Activated T-helper 17 cell treated with anti-CD3 and anti-CD28 coated beads, Interleukin-2, amount 50 U/mL, for 72 hours (primary cell): ENCODE data around the gene YBX1. TPM values are rescaled to one million over a fixed set of nuclear protein-coding genes. Genes with fewer than 3 reads are reported as not detected.

ENCODE experiments used
- ATAC-seq: fragments of 150-1000 bp; cut with Tn5 transposase; replicated peaks from 2 replicates; pipeline ENCODE4 v1.10.0; 2021; ENCODE audit warnings: mild to moderate bottlenecking, moderate library complexity
- H3K27ac Mint-ChIP-seq: one replicate; pipeline ENCODE4 v1.8.0; 2022; ENCODE audit warnings: mixed read lengths
- H3K27me3 Mint-ChIP-seq: one replicate; pipeline ENCODE4 v1.8.0; 2022; ENCODE audit warnings: mixed read lengths
- H3K36me3 Mint-ChIP-seq: one replicate; pipeline ENCODE4 v1.8.0; 2022; ENCODE audit warnings: low read depth, mild to moderate bottlenecking, mixed read lengths
- H3K4me1 Mint-ChIP-seq: one replicate; pipeline ENCODE4 v1.8.0; 2022; ENCODE audit warnings: mixed read lengths
- H3K4me3 Mint-ChIP-seq: one replicate; pipeline ENCODE4 v1.8.0; 2022; ENCODE audit warnings: mild to moderate bottlenecking, mixed read lengths
- H3K9me3 Mint-ChIP-seq: one replicate; pipeline ENCODE4 v1.8.0; 2022; ENCODE audit warnings: mixed read lengths
- total RNA-seq, 2 donors: library from RNA; stranded (reverse); gene quantifications; one replicate each; pipeline ENCODE4 v1.2.3, GENCODE V29; 2022

The YBX1 gene
- total RNA-seq, 2 donors from 2014 or later: 501 to 981 TPM

DNA sequence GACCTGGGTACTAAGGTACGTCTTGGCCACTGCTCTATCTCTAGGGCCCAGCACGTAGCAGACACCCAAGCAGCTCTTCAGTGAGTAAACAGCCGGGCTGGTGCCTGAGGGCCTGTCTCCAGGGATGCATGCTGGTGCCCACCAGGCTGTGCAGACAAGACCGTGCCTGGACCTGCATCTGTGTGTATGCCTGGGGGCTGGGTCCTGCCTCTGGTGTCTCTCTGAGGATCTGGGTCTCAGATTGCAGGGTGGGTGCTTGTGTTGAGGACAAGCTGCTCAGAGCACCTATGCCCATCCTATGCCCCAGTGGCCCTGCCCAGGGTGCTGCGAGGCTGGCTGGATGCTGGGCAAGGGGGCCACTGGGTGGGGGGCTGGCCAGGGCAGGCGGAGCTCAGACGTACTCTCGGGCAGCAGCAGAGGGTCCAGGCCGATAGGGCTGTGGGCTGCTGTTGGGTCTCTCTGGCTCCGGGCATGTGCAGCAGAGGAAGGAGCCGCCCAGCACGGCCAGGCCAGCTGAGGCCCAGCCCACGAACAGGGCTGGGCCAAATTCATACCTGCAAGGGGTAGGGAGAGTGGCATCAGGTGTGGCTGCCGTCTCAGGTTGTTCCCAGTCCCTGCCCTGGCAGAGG, 53.4 kb downstream of the YBX1 start:
- no peak overlapping the region for H3K27ac Mint-ChIP-seq
- peaks cover 5% of the 10 kb centered on the region for H3K4me1 Mint-ChIP-seq
- ATAC-seq: no peak
- no peaks in the 10 kb centered on the region for H3K9me3 Mint-ChIP-seq
- no peaks in the 10 kb centered on the region for H3K36me3 Mint-ChIP-seq
- H3K4me3 Mint-ChIP-seq: no peak overlapping the region
- no peaks in the 10 kb centered on the region for H3K27me3 Mint-ChIP-seq

DNA sequence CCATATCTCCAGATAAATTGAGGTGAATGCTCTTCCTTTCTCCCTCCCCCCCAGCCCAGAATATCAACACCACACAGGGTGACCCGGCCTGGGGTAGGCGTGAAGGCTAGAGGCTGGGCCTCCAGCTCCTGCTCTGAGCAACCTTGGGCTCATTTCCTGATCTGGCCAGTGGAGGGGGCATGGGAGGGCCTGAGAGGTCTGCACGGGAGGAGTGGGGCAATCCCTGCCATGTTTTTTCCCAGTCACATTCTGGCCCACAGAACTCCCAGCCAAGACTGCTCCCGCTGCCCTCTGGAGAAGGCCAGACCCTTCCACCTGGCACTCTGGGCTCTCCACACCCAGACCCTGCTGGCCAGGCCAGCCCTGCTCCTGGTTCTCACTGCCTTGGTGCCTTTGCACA, 53.9 kb downstream of the YBX1 start:
- Mint-ChIP-seq H3K36me3 (no peaks in the 10 kb centered on the region), H3K9me3 (no peaks in the 10 kb centered on the region), H3K27me3 (no peaks in the 10 kb centered on the region), H3K27ac (no peak overlapping the region), H3K4me1 (peaks cover 5% of the 10 kb centered on the region), H3K4me3 (no peak overlapping the region)
- no peak for ATAC-seq

DNA sequence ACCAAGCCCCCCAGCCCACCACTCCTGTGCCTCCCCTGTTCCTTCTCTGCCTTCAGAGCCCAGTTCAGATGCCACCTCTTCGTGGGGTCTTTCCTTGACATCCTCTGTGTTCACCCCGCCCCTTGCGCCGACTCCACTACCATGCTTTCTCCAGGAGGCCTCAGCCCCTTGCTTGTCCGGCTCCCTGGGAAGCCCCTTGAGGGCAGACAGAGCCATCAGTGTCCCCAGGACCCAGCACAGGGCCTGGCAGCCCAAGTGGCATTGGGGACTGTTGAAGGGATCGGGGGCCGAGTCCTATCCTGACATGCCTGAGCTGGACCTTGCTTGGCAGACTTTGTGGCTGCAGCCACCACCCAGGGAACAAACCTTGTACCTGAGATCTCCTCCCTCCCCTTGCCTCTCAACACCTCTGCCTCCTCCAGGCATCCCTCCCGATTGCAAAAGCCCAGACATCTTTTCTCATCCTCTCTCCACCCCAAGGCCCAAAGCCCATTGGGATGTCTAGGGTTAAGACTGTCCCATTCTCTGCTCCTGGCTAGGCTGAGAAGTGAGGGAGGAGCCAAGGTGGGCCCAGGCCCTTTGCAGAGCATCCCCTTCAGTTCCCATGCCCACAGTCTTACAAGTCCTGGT, 54.5 kb downstream of the YBX1 start:
- H3K4me3 Mint-ChIP-seq: no peak overlapping the region
- ATAC-seq: no peak
- H3K27ac Mint-ChIP-seq: peak overlapping the region; percentile 55
- peaks cover 5% of the 10 kb centered on the region for H3K4me1 Mint-ChIP-seq
- no peaks in the 10 kb centered on the region for H3K27me3 Mint-ChIP-seq
- no peaks in the 10 kb centered on the region for H3K9me3 Mint-ChIP-seq
- no peaks in the 10 kb centered on the region for H3K36me3 Mint-ChIP-seq

DNA sequence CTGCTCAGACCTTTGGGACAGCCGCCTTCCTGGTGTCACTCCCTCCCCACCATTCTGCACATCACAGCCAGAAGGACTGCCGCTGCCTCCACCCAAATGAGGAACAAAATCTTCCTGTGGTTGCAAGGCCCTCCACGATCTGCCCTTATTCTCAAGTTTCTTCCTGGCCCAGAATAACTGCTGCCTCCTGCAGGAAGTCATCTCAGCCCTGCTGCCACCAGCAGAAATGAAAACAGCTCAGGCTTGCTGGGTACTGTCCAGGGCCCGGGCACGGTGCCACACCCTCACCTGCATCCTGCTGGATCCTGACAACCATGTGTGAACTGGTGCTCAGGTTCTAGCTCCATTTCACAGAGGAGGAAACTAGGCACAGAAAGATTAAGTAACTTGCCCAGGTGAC, 55.0 kb downstream of the YBX1 start:
- H3K9me3 Mint-ChIP-seq: no peaks in the 10 kb centered on the region
- ATAC-seq: no peak
- H3K27me3 Mint-ChIP-seq: no peaks in the 10 kb centered on the region
- peaks cover 5% of the 10 kb centered on the region for H3K4me1 Mint-ChIP-seq
- no peaks in the 10 kb centered on the region for H3K36me3 Mint-ChIP-seq
- H3K4me3 Mint-ChIP-seq: no peak overlapping the region
- H3K27ac Mint-ChIP-seq: peak overlapping the region; percentile 55

DNA sequence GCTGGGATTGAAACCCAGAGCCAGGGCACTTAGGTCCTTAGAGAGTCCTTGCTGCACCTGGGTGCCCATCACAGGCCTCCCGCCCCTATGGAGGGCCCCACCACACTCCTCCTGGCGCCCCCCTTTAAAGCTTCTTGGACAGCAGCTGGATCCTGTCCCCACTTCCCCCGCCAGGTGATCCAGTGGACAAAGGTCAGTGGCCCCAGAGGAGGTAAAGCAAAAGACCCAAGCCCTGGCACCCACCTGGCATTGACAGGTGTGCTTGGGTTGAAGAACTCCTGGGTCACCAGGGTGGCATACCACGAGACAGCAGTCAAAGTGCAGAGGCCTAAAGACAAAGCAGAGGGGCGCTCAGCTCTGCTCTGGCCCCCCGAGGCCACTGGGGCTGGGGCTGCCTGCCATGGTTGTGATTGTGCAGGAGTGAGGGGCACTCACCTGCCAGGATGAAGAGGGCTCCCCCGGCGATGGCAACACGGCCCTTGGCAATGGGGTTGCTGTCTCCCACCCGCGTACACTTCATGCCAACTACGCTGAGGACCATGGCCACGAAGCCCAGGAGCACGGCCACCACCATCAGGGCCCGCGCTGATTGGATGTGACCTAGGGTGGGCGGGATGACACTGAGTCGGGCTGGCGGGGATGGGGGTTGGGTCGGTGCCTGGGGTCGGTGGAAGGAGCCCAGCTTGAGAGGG, 55.9 kb downstream of the YBX1 start:
- Mint-ChIP-seq H3K9me3 (no peaks in the 10 kb centered on the region), H3K36me3 (no peaks in the 10 kb centered on the region), H3K4me1 (peaks cover 5% of the 10 kb centered on the region), H3K27me3 (no peaks in the 10 kb centered on the region), H3K4me3 (no peak overlapping the region), H3K27ac (no peak overlapping the region)
- no peak for ATAC-seq

DNA sequence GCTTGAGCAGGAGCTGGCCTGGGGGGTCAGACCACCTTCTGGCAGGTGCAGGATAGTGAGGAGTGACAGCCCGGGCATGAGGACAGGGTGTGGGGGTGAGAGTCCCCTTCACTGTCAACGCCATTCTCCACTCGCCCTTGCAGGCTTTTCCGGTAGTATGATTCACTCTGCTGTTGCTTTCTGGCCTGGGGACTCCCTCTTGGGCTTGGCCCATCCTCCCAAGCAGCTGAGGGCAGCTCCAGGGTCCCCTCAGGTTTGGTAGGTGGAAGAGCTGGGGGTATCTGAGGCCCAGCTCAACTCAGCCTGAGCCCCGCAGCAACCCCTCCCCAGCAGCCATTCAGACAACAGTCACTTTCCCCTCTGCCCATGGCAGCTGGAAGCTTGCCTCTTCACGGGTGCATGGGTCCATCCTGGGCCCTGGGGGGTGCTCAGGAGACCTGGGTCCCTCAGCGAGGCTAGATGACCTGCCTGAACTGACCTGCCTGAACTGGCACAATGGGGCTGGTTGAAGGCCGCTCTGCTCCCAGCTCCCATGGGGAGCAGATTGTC, 56.5 kb downstream of the YBX1 start:
- no peaks in the 10 kb centered on the region for H3K9me3 Mint-ChIP-seq
- no peaks in the 10 kb centered on the region for H3K36me3 Mint-ChIP-seq
- peaks cover 5% of the 10 kb centered on the region for H3K4me1 Mint-ChIP-seq
- H3K4me3 Mint-ChIP-seq: no peak overlapping the region
- H3K27ac Mint-ChIP-seq: no peak overlapping the region
- no peaks in the 10 kb centered on the region for H3K27me3 Mint-ChIP-seq
- ATAC-seq: no peak

DNA sequence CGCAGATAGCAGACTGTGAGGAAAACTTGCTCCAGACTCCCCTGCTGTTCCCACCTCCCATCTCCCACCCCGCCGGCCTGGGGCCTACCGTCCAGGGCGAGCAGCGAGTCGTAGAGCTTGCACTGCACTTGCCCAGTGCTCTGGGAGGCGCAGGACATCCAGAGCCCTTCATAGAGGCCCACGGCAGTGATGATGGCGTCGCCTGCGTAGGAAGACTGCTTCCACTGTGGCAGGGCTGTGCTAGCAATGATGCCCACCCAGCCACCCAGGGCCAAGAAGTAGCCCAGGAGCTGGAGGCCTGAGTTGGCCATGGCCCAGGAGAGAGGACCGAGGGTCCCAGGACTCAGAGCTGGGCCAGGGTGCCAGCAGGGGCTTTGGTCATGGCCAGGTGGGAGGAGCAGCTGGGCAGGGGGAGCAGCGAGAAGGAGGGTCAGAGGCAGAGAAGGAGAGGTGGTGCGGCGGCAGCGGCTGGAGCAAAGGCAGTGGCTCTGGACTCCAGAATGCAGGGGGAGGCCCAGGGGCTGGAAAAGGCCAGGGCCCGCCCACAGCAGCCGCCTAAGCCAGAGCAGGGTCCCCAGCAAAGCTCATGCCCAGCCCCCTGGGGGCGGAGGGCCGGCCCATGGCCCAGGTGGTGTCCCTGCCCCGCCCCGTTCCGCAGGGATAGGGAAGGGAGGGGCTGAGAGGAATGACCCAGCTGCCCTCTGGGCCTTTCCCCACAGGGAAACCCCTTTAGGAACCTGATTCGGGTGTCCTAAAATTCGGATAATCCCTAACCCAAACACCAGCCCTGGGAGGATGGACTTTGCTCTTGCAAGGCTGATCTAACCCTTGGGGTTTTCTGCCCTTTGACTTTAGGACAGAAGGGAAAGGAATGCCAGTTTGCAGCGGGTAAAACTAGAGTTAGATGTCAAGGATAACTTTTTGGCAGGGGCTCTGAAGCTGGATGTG, 57.8 kb downstream of the YBX1 start, which contains the start of gene CLDN19:
CLDN19 (minus strand) TSS at position 484 of the 948 bp plus-strand sequence; CDS start at position 311, 173 bp downstream.
- no peak within 1 kb of the TSS for H3K4me3 Mint-ChIP-seq

DNA sequence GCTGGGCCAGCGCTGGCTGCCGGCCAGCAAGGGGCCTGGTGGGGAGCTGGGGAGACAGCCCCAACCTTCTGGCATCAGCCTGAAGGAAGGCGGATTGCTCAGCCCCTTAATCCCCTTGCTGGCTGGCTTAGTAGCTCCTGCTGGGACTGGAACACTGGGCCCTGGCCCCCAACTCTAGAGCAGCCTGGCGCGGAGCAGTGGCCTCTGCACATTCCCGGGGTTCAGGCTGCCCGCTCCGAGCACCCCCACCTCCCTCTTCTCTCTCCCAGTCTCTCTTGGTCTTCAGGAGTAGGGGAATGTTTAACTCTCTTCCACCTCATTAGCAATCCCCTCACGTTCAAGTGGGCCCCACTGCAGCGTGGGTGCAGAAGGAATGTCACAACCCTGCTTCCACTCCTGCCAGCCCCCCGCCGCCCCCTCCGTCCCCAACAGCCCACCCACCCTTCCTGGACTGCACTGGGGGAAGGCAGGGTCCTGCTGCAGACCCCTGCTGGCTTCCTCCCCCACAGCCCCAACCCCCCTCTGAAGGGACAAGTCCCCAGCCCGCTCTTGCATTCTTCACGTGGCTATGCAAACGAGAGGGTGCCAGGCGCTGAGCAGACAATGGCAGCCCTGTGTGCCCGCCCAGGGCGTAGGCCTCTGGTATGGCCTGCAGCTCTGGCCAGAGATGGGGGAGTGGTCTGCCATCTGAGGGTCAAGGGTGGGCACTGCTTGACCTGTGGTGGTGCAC, 58.8 kb downstream of the YBX1 start:
- H3K4me1 Mint-ChIP-seq: peaks cover 5% of the 10 kb centered on the region
- H3K36me3 Mint-ChIP-seq: peaks cover 6% of the 10 kb centered on the region
- H3K4me3 Mint-ChIP-seq: no peak overlapping the region
- H3K9me3 Mint-ChIP-seq: no peaks in the 10 kb centered on the region
- H3K27me3 Mint-ChIP-seq: no peaks in the 10 kb centered on the region
- H3K27ac Mint-ChIP-seq: no peak overlapping the region
- no peak for ATAC-seq

More for the DNA sequence above, 57.8 kb downstream of the YBX1 start, which contains the start of gene CLDN19:
- Mint-ChIP-seq H3K4me1 (peaks cover 5% of the 10 kb centered on the region), H3K27ac (no peak within 1 kb of the TSS), H3K36me3 (no peaks in the 10 kb centered on the region), H3K9me3 (no peaks in the 10 kb centered on the region), H3K27me3 (no peaks in the 10 kb centered on the region)
- no peak for ATAC-seq

DNA sequence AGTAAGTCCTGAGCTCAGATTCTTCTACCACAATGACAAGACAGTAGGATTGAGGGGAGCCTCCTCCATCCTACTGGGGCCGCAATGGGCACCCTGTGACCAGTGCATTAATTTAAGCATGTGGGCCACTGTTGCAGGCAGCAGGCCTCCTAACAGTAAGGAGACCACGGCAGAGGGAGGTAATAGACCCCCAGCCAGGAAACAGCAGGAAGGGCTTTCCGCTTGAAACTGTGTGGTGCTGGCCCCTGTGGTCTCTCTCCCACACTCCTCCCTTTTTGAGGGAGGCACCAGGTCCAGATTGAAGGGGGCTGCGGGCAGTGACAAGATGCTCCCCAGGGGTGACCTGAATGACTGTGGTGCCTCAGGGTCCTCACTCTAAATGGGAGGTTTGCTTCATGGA, 59.5 kb downstream of the YBX1 start:
- ATAC-seq: no peak
- H3K36me3 Mint-ChIP-seq: peaks cover 12% of the 10 kb centered on the region
- H3K27me3 Mint-ChIP-seq: no peaks in the 10 kb centered on the region
- H3K4me1 Mint-ChIP-seq: peaks cover 5% of the 10 kb centered on the region
- no peaks in the 10 kb centered on the region for H3K9me3 Mint-ChIP-seq
- H3K4me3 Mint-ChIP-seq: no peak overlapping the region
- H3K27ac Mint-ChIP-seq: no peak overlapping the region

DNA sequence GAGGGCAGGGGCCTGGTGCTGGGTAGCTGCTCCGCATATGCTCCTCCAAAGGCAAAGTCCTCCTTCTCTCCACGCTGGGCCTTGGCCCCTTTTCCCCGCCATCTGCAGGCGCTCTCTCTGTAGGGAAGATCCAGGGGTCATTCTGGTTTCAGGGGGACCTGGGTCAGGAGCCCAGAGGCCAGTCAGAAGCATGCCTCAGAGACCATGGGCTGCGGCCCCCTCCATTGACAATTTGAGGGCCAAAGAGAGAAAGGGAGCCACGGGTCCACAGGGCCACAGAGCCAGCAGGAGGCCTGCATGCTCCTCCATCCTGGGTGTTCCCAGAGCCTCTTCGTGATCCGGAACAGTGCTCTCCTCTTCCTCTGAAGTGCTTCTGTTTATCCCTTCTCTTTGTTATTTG, 59.9 kb downstream of the YBX1 start:
- ATAC-seq: no peak
- Mint-ChIP-seq H3K27me3 (no peaks in the 10 kb centered on the region), H3K9me3 (no peaks in the 10 kb centered on the region), H3K36me3 (peaks cover 14% of the 10 kb centered on the region), H3K4me3 (no peak overlapping the region), H3K27ac (no peak overlapping the region), H3K4me1 (peaks cover 3% of the 10 kb centered on the region)

DNA sequence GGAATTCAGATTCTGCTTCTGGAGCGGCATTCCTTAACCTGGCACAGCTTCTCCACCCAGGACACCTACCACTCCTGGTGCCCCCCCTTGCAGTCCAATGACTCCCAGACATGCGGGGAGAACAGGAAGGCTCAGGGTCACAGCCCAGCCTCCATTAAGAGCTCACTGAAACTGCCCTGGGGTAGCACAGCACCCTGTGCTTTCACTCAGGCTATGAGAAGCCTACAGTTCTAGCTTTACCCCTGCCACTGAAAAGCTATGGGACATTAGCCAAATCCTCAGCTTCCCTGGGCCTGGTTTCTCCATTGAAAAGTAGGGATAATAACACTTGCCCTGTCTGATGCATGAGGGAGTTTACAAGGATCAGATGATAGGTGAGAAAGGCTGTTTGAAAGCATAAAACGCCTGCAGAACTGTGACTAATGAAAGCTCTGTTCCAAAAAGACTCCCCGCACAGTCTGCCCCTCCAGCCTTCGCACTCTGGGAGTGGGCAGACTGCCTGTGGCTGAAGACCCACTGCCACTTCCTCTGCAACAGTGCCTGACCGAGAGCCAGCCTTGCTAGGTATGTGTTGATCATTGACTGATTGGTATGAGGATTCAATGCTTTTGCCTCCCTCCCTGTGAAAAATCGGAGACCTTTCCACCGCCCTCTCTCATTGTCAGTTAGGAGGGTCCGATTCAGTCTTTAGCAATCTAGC, 60.5 kb downstream of the YBX1 start:
- Mint-ChIP-seq H3K4me3 (no peak overlapping the region), H3K27me3 (no peaks in the 10 kb centered on the region), H3K4me1 (no peaks in the 10 kb centered on the region), H3K27ac (no peak overlapping the region), H3K9me3 (no peaks in the 10 kb centered on the region), H3K36me3 (peaks cover 14% of the 10 kb centered on the region)
- ATAC-seq: no peak

DNA sequence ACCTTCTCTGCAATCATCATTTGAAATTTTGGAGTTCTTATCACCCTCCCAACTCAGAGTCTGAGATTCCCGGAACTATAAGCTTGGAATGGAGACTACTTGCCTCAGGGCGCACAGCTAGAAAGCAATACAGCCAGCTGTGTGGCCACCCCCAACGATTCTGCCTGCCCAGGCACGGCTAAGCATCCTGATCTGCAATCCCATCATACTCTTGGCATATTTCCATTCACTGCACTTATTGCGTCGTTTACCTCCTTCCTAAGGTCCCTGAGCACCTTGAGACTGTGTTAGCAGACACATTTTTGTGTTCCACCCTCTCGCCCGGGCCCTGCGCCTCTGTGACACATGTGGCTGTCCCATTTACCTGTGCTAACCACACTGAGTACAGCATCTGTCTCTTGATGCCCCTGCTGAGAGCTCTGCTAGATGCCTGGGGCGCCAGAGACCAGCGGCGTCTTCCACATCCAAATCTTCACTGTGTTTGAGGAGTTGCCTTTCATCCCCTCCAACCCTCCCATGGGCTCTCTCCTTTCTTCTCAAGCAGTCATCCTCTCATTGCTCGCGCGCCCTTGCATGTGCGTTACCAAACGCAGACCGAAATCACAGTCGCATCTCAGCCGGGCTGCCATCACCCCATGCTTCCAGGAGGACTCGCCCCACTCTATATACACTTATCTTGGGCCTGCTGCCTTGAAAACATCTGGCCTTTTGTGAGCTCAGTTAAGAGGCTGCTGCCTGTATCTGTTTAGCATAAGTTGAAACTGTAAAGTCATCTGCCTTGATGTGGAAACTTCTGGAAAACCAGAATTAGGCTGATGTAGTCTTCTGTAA, 61.3 kb downstream of the YBX1 start:
- Mint-ChIP-seq H3K9me3 (no peaks in the 10 kb centered on the region), H3K36me3 (peaks cover 22% of the 10 kb centered on the region), H3K27me3 (no peaks in the 10 kb centered on the region), H3K4me3 (no peak overlapping the region), H3K4me1 (no peaks in the 10 kb centered on the region), H3K27ac (no peak overlapping the region)
- no peak for ATAC-seq

DNA sequence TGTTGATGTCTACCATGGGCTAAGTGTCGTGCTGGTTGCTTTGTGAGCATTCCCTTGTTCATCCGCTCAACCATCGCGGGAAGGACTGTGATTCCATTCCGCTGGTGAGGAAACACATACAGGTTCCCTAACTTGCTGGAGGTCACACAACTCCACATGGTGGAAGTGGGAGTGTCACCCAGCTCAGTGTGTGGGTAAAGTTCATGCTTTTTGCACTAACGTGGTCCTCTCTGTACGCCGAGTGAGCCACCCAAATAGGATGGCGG, 61.9 kb downstream of the YBX1 start:
- Mint-ChIP-seq H3K4me1 (no peaks in the 10 kb centered on the region), H3K36me3 (peaks cover 27% of the 10 kb centered on the region), H3K27ac (no peak overlapping the region), H3K27me3 (no peaks in the 10 kb centered on the region), H3K4me3 (no peak overlapping the region), H3K9me3 (no peaks in the 10 kb centered on the region)
- ATAC-seq: no peak
